Measurements from ENCODE around the gene RRP15. TPM values are rescaled to one million over a fixed set of nuclear protein-coding genes. Genes with fewer than 3 reads are reported as not detected.

The RRP15 gene
- total and polyA plus RNA-seq, 2 of the 8 experiments (the other 6 are each of a cell fraction or from before 2014, with no cell fraction given): 3.7 to 52.8 TPM

- TF ChIP-seq SUZ12 (IDR thresholded peaks at IDR 0.05; ENCODE audit: low read length) (no peak), ATF2 (IDR thresholded peaks at IDR 0.05; ENCODE audit: low read length) (no peak), BRCA1 (IDR thresholded peaks at IDR 0.05; ENCODE audit: low read depth, low read length) (no peak), RAD21 (IDR thresholded peaks at IDR 0.05 in 1 of 2, conservative IDR thresholded peaks at IDR 0.05 in 1 of 2; ENCODE audit: low read depth in 2 of 2, low read length in 2 of 2) (peak; percentile 59 to 65)
Observed at GRCh38 chr1:218299416-218299815, 14.3 kb downstream of the RRP15 start (continued).

Measured in H1 (cell line).